ENCODE data around the gene SPDEF.

GRCh38 chr6:34525431-34526175 is 30.5 kb downstream of the SPDEF start:
- TF ChIP-seq CTCF (IDR thresholded peaks at IDR 0.05) (no peak), ZFX (IDR thresholded peaks at IDR 0.05; ENCODE audit: borderline replicate concordance) (no peak)

Data from 22Rv1 (cell line).